Heart left ventricle (tissue), 13 donors: ENCODE measurements around the gene BABAM1.

Experiments
- CTCF ChIP-seq, 12 donors: fragments of 200-600 bp; sonication (generic) in 4 of 12; IDR thresholded peaks; one replicate each; pipeline versions ENCODE4 v1.5.0 to v1.8.0; 2018 to 2022; ENCODE audit warnings: antibody characterized with exemption in 12 of 12, mild to moderate bottlenecking in 5 of 12
- POLR2A ChIP-seq, 2 donors: fragments of 450-650 bp; IDR thresholded peaks; one replicate each; pipeline ENCODE4 v1.6.1; 2017; ENCODE audit warnings: antibody characterized with exemption in 2 of 2, mild to moderate bottlenecking in 2 of 2, moderate library complexity in 2 of 2
- donor health status: ischemic (EF 13 %, LVEDD 7.1; RV severe dilation, severe dysfunction).
- donor health status: DM: no; HTN: yes; CAD: no.
- donor health status: DM: no; HTN: no; CAD: no.
- donor health status: ischemic (EF 25% LVEDD 6.9; RV normal size, moderate dysfunction).
- donor health status: ischemic (EF 25% LVEDD 5.7; RV mildly dilated, moderate dysfunction).
- donor health status: ischemic (EF 35%, LVEDD 5.7; RV mildly dilated, moderate dysfunction).
- donor health status: nonischemic (EF 11% LVEDD 7.7; RV severe dilation, severe dysfunction).
- donor health status: DM: yes; HTN: yes; CAD: no.
- donor health status: PGD.
- donor health status: ischemic (EF 29% LVEDD 5.4; RV normal size, mild dysfunction).
- donor health status: nonischemic (EF 23%, LVEDD 6.1; RV moderate dilation, normal function).

- no peak for TF ChIP-seq CTCF (IDR thresholded peaks at IDR 0.05)
- TF ChIP-seq POLR2A (IDR thresholded peaks at IDR 0.05): no peak
These were observed 29.7 kb downstream of the BABAM1 start for GRCh38 chr19:17296976-17297375.
